Skeletal muscle tissue (tissue), 4 donors: ENCODE measurements around the gene TCEA3. TPM values are rescaled to one million over a fixed set of nuclear protein-coding genes. Genes with fewer than 3 reads are reported as not detected.

Experiments
- H3K27ac ChIP-seq: one replicate; pipeline ENCODE4 v1.7.0; 2013; ENCODE audit warnings: mild to moderate bottlenecking, low read depth, low read length, inconsistent platforms
- H3K27me3 ChIP-seq, 3 donors: one replicate each; pipeline ENCODE4 v1.7.0; 2013; ENCODE audit warnings: low read length in 3 of 3; ENCODE audit not compliant: control insufficient read depth in 3 of 3, insufficient read depth in 3 of 3
- H3K36me3 ChIP-seq, 3 donors: one replicate each; pipeline ENCODE4 v1.7.0; 2013; ENCODE audit warnings: low read length in 3 of 3; ENCODE audit not compliant: control insufficient read depth in 3 of 3, insufficient read depth in 3 of 3
- H3K4me1 ChIP-seq, 3 donors: one replicate each; pipeline ENCODE4 v1.7.0; 2013; ENCODE audit warnings: low read length in 3 of 3, mild to moderate bottlenecking in 3 of 3; ENCODE audit not compliant: control insufficient read depth in 3 of 3, insufficient read depth in 3 of 3
- H3K4me3 ChIP-seq, 3 donors: one replicate each; pipeline ENCODE4 v1.7.0; 2013; ENCODE audit warnings: low read length in 3 of 3
- H3K9ac ChIP-seq, 3 donors: one replicate each; pipeline ENCODE4 v1.7.0; 2013; ENCODE audit warnings: low read length in 3 of 3, mild to moderate bottlenecking in 3 of 3, moderate library complexity in 2 of 3, low read depth in 1 of 3
- H3K9me3 ChIP-seq, 3 donors: one replicate each; pipeline ENCODE4 v1.7.0; 2013; ENCODE audit warnings: low read length in 3 of 3; ENCODE audit not compliant: control insufficient read depth in 3 of 3
- total RNA-seq: library from RNA; depleted of rRNA; stranded (reverse); fragments of >200 nt; gene quantifications from one replicate; pipeline ENCODE4 v1.2.3, GENCODE V29; 2014
- donor health status: Osteomylitis.

The TCEA3 gene
- total RNA-seq, 1 donor from 2014 or later: 314 TPM

- Histone ChIP-seq H3K9ac (no peak overlapping the region), H3K4me3 (no peak overlapping the region), H3K36me3 (peaks cover 21 to 34% (median 30%) of the 10 kb centered on the region in 3 donors), H3K27me3 (no peaks in the 10 kb centered on the region), H3K9me3 (no peaks in the 10 kb centered on the region), H3K4me1 (peaks cover 56 to 69% (median 62%) of the 10 kb centered on the region in 3 donors), H3K27ac (no peak overlapping the region)
Measured at GRCh38 chr1:23399229-23399628, 25.3 kb downstream of the TCEA3 start.

- no peak overlapping the region for H3K4me3 ChIP-seq
- no peaks in the 10 kb centered on the region for H3K9me3 ChIP-seq
- peak overlapping the region; percentile 73 for H3K27ac ChIP-seq
Measured at GRCh38 chr1:23397908-23398307, 26.6 kb downstream of the TCEA3 start.

GRCh38 chr1:23396380-23396779 lies 28.2 kb downstream of the TCEA3 start:
- Histone ChIP-seq H3K4me3 (no peak overlapping the region), H3K9ac (no peak overlapping the region), H3K4me1 (peaks cover 33 to 56% (median 43%) of the 10 kb centered on the region in 3 donors), H3K36me3 (peaks cover 18 to 46% (median 25%) of the 10 kb centered on the region in 3 donors), H3K27ac (peak overlapping the region; percentile 88), H3K27me3 (no peaks in the 10 kb centered on the region), H3K9me3 (no peaks in the 10 kb centered on the region)

More at GRCh38 chr1:23397908-23398307, 26.6 kb downstream of the TCEA3 start:
- Histone ChIP-seq H3K27me3 (no peaks in the 10 kb centered on the region), H3K4me1 (peaks cover 47 to 66% (median 58%) of the 10 kb centered on the region in 3 donors), H3K9ac (peak overlapping the region in 1 of 3 donors; percentile 1), H3K36me3 (peaks cover 25 to 46% (median 30%) of the 10 kb centered on the region in 3 donors)

DNA sequence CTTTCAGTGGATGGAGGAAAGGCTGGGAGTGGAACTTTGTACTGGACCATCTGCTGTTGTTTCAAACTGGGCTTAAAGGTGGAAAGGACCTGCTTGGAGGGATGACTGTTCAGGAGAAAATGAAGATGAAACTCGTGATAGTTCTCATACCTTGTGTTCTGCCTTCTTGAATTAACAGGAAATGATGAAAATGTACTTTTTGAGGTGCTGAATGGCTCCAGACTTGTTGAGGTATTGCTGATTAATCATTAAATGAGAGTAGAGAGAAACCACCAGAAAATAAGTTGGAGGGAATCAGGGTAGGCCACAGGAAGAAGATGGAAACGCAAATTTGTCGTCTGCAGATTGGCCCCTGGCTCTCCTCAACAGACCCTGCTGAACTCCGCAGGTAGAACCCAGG lies 28.7 kb downstream of the TCEA3 start:
- H3K4me3 ChIP-seq: no peak overlapping the region
- H3K27me3 ChIP-seq: no peaks in the 10 kb centered on the region
- peaks cover 27 to 51% (median 38%) of the 10 kb centered on the region in 3 donors for H3K4me1 ChIP-seq
- H3K9ac ChIP-seq: no peak overlapping the region
- peak overlapping the region; percentile 88 for H3K27ac ChIP-seq
- H3K9me3 ChIP-seq: no peaks in the 10 kb centered on the region
- H3K36me3 ChIP-seq: peaks cover 18 to 46% (median 25%) of the 10 kb centered on the region in 3 donors

GRCh38 chr1:23395154-23395724 lies 29.3 kb downstream of the TCEA3 start:
- Histone ChIP-seq H3K27ac (peak overlapping the region; percentile 88), H3K4me3 (peak overlapping the region in 1 of 3 donors; percentile 20), H3K9me3 (no peaks in the 10 kb centered on the region), H3K36me3 (peaks cover 18 to 46% (median 28%) of the 10 kb centered on the region in 3 donors), H3K27me3 (no peaks in the 10 kb centered on the region), H3K9ac (peak overlapping the region in 2 of 3 donors; percentile 45 to 54), H3K4me1 (peaks cover 25 to 45% (median 32%) of the 10 kb centered on the region in 3 donors)

GRCh38 chr1:23394684-23395083 lies 29.9 kb downstream of the TCEA3 start:
- peak overlapping the region in 1 of 3 donors; percentile 20 for H3K4me3 ChIP-seq

GRCh38 chr1:23394181-23394580 lies 30.4 kb downstream of the TCEA3 start:
- no peaks in the 10 kb centered on the region for H3K27me3 ChIP-seq
- peaks cover 22 to 45% (median 27%) of the 10 kb centered on the region in 3 donors for H3K4me1 ChIP-seq
- H3K9me3 ChIP-seq: no peaks in the 10 kb centered on the region
- H3K36me3 ChIP-seq: peaks cover 15 to 49% (median 25%) of the 10 kb centered on the region in 3 donors
- no peak overlapping the region for H3K4me3 ChIP-seq
- no peak overlapping the region for H3K9ac ChIP-seq
- H3K27ac ChIP-seq: peak overlapping the region; percentile 88

More at GRCh38 chr1:23394684-23395083, 29.9 kb downstream of the TCEA3 start:
- H3K9ac ChIP-seq: no peak overlapping the region
- no peaks in the 10 kb centered on the region for H3K27me3 ChIP-seq
- H3K4me1 ChIP-seq: peaks cover 22 to 45% (median 27%) of the 10 kb centered on the region in 3 donors
- H3K27ac ChIP-seq: peak overlapping the region; percentile 88
- H3K36me3 ChIP-seq: peaks cover 15 to 48% (median 27%) of the 10 kb centered on the region in 3 donors
- H3K9me3 ChIP-seq: no peaks in the 10 kb centered on the region

DNA sequence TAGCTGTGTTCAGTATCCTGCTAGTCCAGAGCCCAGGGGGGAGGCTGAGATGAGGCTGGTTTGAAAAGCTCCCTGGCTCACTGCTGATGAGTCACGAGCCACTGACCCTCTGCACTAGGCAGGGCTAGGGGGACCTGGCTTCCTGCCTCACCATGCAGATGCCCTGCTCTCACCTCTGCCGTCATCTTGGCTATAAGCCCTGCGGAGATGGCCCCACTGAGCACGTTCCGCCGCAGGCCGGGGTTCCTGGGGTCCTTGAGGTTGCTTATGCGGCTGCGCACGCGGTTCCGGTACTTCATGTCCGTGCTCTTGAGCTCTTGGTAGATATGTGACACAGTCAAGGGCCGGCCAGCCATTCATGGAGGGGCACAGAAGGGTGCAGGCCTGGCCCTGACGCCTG lies 30.8 kb downstream of the TCEA3 start:
- H3K4me1 ChIP-seq: peaks cover 21 to 43% (median 27%) of the 10 kb centered on the region in 3 donors
- H3K9me3 ChIP-seq: no peaks in the 10 kb centered on the region
- H3K27me3 ChIP-seq: no peaks in the 10 kb centered on the region
- H3K36me3 ChIP-seq: peaks cover 15 to 49% (median 24%) of the 10 kb centered on the region in 3 donors
- H3K27ac ChIP-seq: peak overlapping the region; percentile 88
- H3K4me3 ChIP-seq: no peak overlapping the region
- H3K9ac ChIP-seq: peak overlapping the region in 1 of 3 donors; percentile 40

GRCh38 chr1:23392125-23392855 lies 32.3 kb downstream of the TCEA3 start:
- H3K36me3 ChIP-seq: peaks cover 15 to 49% (median 26%) of the 10 kb centered on the region in 3 donors
- no peak overlapping the region for H3K27ac ChIP-seq
- no peak overlapping the region for H3K9ac ChIP-seq

DNA sequence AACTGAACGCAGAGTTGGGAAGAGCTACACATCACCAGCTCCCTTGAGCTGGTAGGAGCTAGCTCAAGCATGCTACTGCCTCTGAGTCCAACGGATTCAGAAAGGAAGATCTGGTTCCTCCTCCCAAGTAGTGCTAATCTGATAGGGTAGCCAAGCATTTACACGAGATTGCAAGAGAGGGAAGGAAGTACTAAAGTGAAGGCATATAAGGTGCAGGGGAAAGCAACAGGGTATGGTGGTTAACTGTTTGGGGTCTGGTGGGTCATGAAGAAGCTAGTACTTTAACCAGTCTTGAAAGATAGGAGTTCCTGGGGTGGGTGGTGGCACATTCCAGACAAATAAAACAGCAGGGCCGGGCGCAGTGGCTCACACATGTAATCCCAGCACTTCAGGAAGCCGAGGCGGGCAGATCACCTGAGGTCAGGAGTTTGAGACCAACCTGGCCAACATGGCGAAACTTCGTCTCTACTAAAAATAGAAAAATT lies 34.7 kb downstream of the TCEA3 start:
- Histone ChIP-seq H3K27ac (no peak overlapping the region), H3K9me3 (no peaks in the 10 kb centered on the region), H3K4me3 (no peak overlapping the region), H3K27me3 (no peaks in the 10 kb centered on the region), H3K9ac (no peak overlapping the region), H3K36me3 (peaks cover 13 to 42% (median 30%) of the 10 kb centered on the region in 3 donors), H3K4me1 (peaks cover 4 to 22% (median 13%) of the 10 kb centered on the region in 3 donors)

More at GRCh38 chr1:23392125-23392855, 32.3 kb downstream of the TCEA3 start:
- Histone ChIP-seq H3K4me3 (no peak overlapping the region), H3K4me1 (peaks cover 10 to 30% (median 21%) of the 10 kb centered on the region in 3 donors), H3K27me3 (no peaks in the 10 kb centered on the region), H3K9me3 (no peaks in the 10 kb centered on the region)
